Raji (cell line): Measurements from ENCODE around the gene CXCR5.
A peak's percentile ranks its signal among the peaks of the same experiment; 100 is the strongest.

Experiments used
- POLR2A ChIP-seq: IDR thresholded peaks from 2 replicates; pipeline ENCODE4 v1.6.1; 2011; ENCODE audit warnings: low read depth, low read length, control low read depth; ENCODE audit not compliant: insufficient read depth

Gene CXCR5

DNA sequence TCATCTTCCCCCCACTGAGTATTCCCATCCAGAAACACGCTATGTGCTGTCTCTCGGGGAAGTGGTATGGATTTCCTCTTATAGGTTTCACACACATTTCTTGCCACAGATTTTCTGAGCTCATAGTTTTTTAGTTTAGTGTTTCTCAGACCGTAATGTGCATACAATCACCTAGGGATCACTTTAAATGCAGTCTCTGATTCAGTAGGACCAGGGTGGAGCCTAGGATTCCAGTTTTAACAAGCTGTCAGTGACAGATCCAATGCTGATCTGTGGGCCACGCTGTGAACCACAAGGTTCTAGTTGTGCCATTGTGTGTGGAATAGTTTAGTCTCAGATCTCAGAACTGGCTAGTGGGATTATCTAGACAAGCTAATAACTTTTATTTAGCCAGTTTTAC lies 23.7 kb upstream of the CXCR5 start:
- TF ChIP-seq POLR2A: no peak

DNA sequence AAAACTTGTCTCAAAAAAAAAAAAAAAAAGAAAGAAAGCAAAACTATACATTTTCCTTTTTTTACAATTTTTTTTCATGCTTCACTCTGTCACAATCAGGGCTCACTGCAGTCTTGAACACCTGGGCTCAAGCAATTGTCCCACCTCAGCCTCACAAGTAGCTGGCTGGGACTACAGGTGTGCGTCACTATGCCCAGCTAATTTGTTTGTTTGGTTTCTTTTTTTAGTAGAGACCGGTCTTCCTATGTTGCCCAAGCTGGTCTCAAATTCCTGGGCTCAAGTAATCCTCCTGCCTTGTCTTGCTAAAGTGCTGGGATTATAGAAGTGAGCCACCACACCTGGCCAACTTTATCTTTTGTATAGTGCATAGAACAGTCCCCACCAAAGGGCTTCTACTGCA lies 15.0 kb upstream of the CXCR5 start:
- no peak for TF ChIP-seq POLR2A

GRCh38 chr11:118870396-118871343 lies 13.0 kb upstream of the CXCR5 start:
- TF ChIP-seq POLR2A: peak; percentile 41; the same call in 1 of the 2 replicates

DNA sequence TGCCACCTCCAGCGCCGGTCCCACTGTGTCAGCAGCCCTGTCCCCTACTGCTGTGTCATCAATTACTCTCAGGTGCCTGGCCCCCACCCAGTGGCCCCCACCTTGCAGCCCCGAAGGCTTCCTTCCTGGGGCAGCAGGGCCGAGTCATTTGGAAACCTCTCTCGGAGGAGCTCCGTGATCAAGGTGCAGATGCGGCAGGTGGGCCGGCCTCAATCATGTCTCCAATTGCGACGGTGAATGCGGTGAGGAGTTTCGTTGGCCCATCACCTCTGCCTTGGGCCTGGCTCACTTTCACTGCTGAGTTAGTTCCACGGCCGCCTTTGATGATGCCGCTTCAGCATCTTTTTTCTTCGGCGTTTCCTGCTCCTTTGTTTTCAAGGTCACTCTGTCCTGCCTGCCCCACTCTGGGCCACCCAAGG lies 11.3 kb upstream of the CXCR5 start:
- TF ChIP-seq POLR2A: no peak

DNA sequence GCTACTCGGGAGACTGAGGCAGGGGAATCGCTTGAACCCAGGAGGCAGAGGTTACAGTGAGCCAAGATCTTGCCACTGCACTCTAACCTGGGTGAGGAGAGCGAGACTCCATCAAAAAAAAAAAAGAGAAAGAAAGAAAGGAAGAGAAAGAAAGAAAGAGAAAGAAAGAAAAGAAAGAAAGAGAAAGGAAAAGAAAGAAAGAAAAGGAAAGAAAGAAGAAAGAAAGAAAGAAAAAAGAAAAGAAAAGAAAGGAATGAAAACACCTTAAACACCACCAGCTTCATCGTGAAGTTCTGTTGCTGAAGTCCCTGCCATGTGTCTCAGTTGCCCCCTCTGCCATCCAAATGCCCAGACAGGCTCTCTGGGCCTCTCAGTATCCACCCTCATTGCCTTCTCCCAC lies 9.9 kb upstream of the CXCR5 start:
- no peak for TF ChIP-seq POLR2A

- no peak for TF ChIP-seq POLR2A
Observed at GRCh38 chr11:118876286-118876685, 7.4 kb upstream of the CXCR5 start.

DNA sequence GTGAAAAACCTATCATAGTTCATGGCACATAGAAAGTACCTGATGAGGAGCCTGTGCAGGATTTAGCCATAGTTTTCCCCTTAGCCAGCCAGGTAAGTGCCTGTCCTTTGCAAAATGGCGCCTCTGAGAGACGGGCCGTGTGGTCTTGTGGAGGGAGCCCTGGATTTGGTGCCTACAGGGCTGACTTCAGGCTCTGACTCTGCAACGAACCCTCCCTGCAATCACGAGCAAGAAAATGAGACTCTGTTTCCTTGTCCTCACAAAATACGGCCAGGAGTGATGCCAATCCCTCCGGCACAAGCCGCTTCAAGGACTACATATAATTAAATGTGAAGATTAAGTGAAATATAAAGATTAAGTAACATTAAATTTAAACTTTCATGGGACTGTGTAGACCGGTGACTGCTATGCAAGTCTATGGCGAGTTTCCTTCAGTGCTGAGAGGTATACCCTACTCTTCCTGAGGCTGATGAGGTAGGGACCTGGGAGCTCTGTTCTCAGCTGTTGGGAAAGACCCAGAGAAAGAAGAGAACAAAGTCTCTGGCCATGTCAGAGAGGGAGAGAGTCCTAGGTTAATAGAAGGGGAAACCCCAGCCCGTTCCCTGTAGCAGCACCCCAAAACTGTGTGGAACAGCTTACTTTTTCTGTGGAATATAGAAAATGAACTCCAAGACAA lies 6.1 kb upstream of the CXCR5 start:
- no peak for TF ChIP-seq POLR2A

GRCh38 chr11:118878163-118878563 lies 5.5 kb upstream of the CXCR5 start:
- TF ChIP-seq POLR2A: no peak

- no peak for TF ChIP-seq POLR2A
Observed at GRCh38 chr11:118881228-118881627, 2.5 kb upstream of the CXCR5 start.

GRCh38 chr11:118882491-118882890 lies 1.2 kb upstream of the CXCR5 start:
- TF ChIP-seq POLR2A: no peak

GRCh38 chr11:118883004-118883367 lies 706 bp upstream of the CXCR5 start:
- no peak for TF ChIP-seq POLR2A

DNA sequence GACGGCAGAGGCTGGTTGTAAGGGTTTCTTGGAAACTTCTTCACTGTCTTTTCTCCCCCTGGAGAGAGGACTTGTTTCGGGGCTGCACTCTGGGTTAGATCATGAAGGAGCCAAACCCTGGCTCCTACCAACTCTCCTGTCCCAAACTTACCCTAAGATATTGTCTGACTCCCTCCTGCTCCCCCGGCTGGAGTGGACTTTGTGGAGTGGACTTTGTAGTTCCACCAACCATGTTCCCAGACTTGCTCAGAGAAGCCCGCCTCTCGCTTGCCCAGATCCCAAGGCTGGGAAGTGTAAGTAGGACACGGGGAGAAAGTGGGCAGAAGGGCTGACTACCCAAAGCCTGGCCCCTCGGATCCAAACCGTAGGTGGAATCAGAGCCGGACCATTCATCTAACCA lies 1.2 kb downstream of the CXCR5 start:
- TF ChIP-seq POLR2A: no peak

- no peak for TF ChIP-seq POLR2A
Observed at GRCh38 chr11:118885319-118885718, 1.6 kb downstream of the CXCR5 start.

DNA sequence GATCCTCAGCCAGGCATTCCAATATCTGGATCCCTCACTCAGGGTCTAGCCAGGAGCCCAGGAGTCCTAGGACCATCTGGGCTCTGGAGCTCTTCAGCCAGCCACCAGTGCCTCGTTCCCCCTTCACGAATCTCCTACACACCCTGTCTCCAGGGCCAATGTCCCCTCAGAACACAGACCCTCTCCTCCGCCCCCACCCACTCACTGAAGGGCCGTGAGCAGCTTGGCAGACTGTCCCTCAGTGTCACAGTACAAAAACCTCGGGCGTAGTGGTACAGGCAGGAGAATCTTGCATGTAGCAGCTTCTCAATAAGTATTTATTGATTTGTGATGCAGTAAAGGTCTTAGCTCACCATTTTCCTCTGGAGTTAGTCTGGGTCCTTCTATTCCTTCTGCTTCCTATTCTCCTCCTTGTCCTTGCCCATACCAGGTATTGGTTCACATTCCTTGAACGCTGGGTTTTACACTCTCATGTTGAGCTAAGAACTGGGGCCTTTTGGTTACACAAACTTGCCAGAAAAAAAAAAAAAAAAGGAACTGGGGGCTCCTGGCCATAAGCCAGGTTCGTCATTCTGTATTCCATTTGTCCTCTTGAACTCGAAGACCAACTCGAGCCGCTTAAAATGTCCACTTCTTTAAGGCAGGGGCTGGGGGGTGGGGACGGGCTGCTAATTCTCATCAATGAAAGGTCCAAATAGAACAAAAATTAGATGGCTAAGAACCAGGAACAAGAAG lies 2.3 kb downstream of the CXCR5 start:
- no peak for TF ChIP-seq POLR2A

- TF ChIP-seq POLR2A: no peak
Observed at GRCh38 chr11:118886681-118887111, 3.0 kb downstream of the CXCR5 start.
